Measurements from ENCODE around the gene POSTN.

Gene POSTN, protein sequence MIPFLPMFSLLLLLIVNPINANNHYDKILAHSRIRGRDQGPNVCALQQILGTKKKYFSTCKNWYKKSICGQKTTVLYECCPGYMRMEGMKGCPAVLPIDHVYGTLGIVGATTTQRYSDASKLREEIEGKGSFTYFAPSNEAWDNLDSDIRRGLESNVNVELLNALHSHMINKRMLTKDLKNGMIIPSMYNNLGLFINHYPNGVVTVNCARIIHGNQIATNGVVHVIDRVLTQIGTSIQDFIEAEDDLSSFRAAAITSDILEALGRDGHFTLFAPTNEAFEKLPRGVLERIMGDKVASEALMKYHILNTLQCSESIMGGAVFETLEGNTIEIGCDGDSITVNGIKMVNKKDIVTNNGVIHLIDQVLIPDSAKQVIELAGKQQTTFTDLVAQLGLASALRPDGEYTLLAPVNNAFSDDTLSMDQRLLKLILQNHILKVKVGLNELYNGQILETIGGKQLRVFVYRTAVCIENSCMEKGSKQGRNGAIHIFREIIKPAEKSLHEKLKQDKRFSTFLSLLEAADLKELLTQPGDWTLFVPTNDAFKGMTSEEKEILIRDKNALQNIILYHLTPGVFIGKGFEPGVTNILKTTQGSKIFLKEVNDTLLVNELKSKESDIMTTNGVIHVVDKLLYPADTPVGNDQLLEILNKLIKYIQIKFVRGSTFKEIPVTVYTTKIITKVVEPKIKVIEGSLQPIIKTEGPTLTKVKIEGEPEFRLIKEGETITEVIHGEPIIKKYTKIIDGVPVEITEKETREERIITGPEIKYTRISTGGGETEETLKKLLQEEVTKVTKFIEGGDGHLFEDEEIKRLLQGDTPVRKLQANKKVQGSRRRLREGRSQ

DNA sequence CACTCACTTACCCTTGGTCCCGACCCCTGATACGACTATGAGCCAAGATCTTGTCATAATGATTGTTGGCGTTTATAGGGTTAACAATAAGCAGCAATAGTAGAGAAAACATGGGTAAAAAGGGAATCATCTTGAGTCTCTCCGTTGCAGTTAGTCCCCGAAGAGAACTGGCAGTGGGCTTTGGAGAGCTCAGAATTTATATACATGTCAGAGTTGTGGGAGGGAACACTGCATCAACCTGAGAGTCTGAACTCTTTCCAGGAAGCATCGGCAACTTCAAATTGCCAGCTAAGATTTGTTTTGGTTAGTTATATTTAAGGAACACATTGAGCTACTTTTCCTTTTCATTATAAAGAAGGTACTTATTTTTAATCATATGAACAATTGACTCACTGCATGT is at the start of gene POSTN:
Gene POSTN (minus strand): TSS at position 172 of the 400 bp plus-strand sequence. CDS start 42 bp downstream, at position 130.
- H3K4me1 Mint-ChIP-seq (ENCODE audit: low read depth), result no peaks in the 10 kb centered on the region
- H3K27ac Mint-ChIP-seq, result no peak within 1 kb of the TSS
- H3K9me3 Mint-ChIP-seq, result no peaks in the 10 kb centered on the region
- no peaks in the 10 kb centered on the region for H3K36me3 Mint-ChIP-seq (ENCODE audit: low read depth)
- no peak within 1 kb of the TSS for H3K4me3 Mint-ChIP-seq
- DNase-seq (ENCODE audit: low spot score), result no peak
- no peaks in the 10 kb centered on the region for H3K27me3 Mint-ChIP-seq (ENCODE audit: low read depth)

DNA sequence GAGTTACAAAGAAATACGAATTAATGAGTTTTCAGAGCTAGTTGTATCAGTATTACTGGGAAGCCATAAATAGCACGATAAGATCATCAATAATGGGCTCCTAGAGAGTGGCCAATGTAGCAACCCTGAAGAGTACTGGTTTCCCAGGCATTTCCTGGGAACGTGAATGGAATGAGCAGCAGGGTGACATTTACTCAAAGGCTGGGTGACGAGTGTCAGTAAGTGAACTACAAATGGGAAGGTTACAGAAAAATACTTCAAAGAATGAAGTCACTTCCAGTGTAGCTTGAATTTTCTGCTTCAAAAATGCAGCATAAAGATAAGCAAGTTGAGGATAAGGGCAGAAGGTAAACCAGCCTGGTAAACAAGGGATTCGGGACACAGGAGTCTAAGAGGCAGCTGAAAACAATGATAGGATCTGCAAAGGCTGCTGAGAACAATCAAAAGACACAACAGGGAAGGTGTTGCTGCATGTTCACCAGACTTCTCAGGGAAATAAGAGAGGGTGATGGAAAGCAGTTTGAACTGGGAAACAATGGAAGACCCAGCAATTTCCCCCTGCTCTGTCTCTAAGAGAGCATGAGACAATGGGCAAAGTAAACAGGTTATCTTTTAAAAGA is 48.6 kb upstream of the POSTN start:
- Mint-ChIP-seq H3K9me3 (peaks cover 3% of the 10 kb centered on the region), H3K27me3 (ENCODE audit: low read depth) (no peaks in the 10 kb centered on the region), H3K27ac (no peak overlapping the region), H3K36me3 (ENCODE audit: low read depth) (no peaks in the 10 kb centered on the region), H3K4me1 (ENCODE audit: low read depth) (no peaks in the 10 kb centered on the region), H3K4me3 (no peak overlapping the region)
- no peak for DNase-seq (ENCODE audit: low spot score)

DNA sequence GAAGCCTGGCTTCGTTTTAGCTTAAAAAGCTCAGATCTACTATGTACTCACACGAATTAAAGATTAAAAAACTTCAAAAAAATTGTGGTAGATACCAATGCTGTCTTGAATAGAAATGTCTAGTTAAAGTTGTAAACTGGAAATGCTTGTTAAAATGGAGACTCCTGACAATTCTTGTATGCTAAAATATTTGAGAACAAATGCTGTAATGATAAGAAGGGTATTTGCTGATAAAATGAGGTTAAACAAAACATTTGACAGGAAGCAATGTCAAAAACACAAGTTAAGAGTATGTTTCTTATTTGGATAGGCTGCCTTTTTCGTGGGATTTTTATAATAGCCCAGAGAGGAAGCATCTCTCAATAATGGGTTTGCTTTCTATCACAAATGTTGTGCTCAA is 48.0 kb upstream of the POSTN start:
- no peak overlapping the region for H3K27ac Mint-ChIP-seq
- peaks cover 3% of the 10 kb centered on the region for H3K9me3 Mint-ChIP-seq
- no peaks in the 10 kb centered on the region for H3K27me3 Mint-ChIP-seq (ENCODE audit: low read depth)
- no peaks in the 10 kb centered on the region for H3K36me3 Mint-ChIP-seq (ENCODE audit: low read depth)
- DNase-seq (ENCODE audit: low spot score), result no peak
- no peaks in the 10 kb centered on the region for H3K4me1 Mint-ChIP-seq (ENCODE audit: low read depth)
- H3K4me3 Mint-ChIP-seq, result no peak overlapping the region

DNA sequence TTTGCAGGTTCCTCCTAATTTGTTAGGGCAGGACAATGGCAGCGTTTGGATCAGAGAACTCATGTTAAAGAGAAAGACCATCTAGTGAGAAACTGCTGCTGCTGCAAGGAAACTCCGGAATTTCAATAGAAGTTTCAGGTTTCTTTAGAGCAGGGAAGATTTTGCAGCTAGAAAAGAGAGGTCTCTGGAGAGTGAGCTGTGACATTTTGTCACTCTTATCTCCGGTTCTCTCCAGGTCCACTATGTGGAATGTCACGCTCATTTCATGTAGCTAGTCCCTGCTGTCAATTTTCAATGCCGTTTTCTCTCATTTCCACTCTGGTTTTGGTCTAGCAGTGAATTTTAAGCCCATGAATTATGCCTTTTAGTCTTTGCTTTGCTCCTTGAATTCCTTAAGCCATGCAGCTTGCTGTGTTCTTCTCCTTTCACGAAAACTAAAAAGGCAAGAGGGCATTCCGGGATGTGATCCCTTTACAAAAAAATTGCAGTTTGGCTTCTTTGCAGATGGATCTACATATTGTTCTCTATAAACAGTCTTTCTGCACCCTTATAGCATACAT is 46.7 kb upstream of the POSTN start:
- H3K9me3 Mint-ChIP-seq, result peaks cover 3% of the 10 kb centered on the region
- H3K27ac Mint-ChIP-seq, result no peak overlapping the region
- DNase-seq (ENCODE audit: low spot score), result no peak
- no peak overlapping the region for H3K4me3 Mint-ChIP-seq
- H3K36me3 Mint-ChIP-seq (ENCODE audit: low read depth), result no peaks in the 10 kb centered on the region
- H3K27me3 Mint-ChIP-seq (ENCODE audit: low read depth), result no peaks in the 10 kb centered on the region
- no peaks in the 10 kb centered on the region for H3K4me1 Mint-ChIP-seq (ENCODE audit: low read depth)

DNA sequence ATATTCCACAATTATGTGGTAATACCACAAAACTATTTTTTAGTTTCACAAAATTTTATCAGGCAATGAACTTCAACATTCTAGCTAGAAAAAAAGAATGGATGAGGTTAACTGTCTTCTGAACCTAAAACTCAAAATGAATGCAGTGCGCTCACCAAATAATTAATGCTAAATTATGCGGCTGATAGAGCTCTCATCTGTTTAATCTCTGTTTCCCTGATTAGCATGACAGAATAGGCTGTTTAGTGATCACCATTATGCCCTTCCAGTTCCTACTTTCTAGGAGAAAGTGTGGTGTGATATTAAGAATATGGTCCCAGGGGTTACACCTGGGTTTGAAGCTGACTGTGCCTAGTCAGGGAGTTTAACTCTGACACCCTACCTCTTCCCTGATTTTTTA is 42.8 kb upstream of the POSTN start:
- Mint-ChIP-seq H3K4me1 (ENCODE audit: low read depth) (no peaks in the 10 kb centered on the region), H3K4me3 (no peak overlapping the region), H3K27me3 (ENCODE audit: low read depth) (no peaks in the 10 kb centered on the region), H3K27ac (no peak overlapping the region), H3K36me3 (ENCODE audit: low read depth) (no peaks in the 10 kb centered on the region), H3K9me3 (peaks cover 3% of the 10 kb centered on the region)
- no peak for DNase-seq (ENCODE audit: low spot score)

DNA sequence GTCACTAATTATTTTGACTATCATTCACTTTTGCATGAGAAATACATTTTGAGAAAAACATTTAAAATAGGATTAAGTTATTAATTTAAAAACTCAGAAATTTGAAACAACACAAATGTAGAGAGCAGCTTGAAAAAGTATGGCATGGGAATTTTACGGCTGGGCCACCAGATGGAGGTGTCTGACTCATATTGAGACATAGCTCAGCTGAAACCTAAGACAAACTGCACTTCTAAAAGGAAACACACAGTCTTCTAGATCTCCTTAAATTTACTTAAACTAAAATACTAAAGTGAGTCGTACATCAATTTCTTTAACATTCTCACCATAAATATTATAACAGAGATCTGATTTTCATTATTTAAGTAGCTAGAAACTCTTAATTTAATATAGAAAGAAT is 41.9 kb upstream of the POSTN start:
- H3K36me3 Mint-ChIP-seq (ENCODE audit: low read depth), result no peaks in the 10 kb centered on the region
- DNase-seq (ENCODE audit: low spot score), result no peak
- H3K4me3 Mint-ChIP-seq, result no peak overlapping the region
- H3K27me3 Mint-ChIP-seq (ENCODE audit: low read depth), result no peaks in the 10 kb centered on the region
- H3K9me3 Mint-ChIP-seq, result peaks cover 3% of the 10 kb centered on the region
- no peak overlapping the region for H3K27ac Mint-ChIP-seq
- H3K4me1 Mint-ChIP-seq (ENCODE audit: low read depth), result no peaks in the 10 kb centered on the region

DNA sequence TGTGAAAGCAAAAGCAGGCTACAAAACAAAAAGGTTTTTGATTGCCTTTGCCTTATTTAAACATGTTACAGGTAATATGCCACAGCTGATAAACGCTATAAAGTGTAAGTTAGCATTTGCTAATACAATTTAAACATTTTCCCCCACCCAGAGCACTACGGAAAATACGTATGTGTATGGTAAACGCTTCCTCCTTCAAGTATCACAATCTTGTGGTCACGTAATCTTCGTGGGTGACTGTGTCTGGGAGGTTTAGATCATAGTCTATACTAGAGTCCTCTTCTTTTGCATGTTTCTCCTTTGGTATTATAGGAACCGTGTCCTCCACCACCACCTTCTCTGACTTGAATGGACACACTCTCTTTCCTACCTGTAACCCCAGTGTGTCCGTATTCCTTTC is 38.1 kb upstream of the POSTN start:
- H3K27me3 Mint-ChIP-seq (ENCODE audit: low read depth), result no peaks in the 10 kb centered on the region
- no peak overlapping the region for H3K27ac Mint-ChIP-seq
- H3K9me3 Mint-ChIP-seq, result no peaks in the 10 kb centered on the region
- H3K4me3 Mint-ChIP-seq, result no peak overlapping the region
- H3K36me3 Mint-ChIP-seq (ENCODE audit: low read depth), result no peaks in the 10 kb centered on the region
- no peaks in the 10 kb centered on the region for H3K4me1 Mint-ChIP-seq (ENCODE audit: low read depth)
- no peak for DNase-seq (ENCODE audit: low spot score)

DNA sequence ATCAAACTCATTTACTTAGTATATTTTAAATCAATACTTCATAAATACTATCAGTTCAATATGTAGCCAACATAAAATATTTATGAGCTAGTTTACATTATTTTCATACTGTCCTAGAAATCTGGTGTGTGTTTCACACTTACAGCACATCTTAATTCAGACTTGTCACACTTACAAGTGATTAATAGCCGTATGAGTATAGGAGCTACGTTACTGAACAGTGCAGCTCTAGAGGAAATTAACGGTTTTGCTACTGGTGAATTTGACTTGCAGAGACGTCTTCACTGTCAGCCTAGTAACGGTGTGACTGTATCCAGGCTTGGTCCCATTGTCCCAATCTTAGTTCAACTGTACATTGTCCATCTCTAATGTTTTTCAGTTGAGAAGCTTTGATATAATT is 33.7 kb upstream of the POSTN start:
- H3K4me1 Mint-ChIP-seq (ENCODE audit: low read depth), result no peaks in the 10 kb centered on the region
- H3K36me3 Mint-ChIP-seq (ENCODE audit: low read depth), result no peaks in the 10 kb centered on the region
- H3K9me3 Mint-ChIP-seq, result peaks cover 4% of the 10 kb centered on the region
- H3K27me3 Mint-ChIP-seq (ENCODE audit: low read depth), result no peaks in the 10 kb centered on the region
- no peak for DNase-seq (ENCODE audit: low spot score)
- no peak overlapping the region for H3K4me3 Mint-ChIP-seq
- H3K27ac Mint-ChIP-seq, result no peak overlapping the region

DNA sequence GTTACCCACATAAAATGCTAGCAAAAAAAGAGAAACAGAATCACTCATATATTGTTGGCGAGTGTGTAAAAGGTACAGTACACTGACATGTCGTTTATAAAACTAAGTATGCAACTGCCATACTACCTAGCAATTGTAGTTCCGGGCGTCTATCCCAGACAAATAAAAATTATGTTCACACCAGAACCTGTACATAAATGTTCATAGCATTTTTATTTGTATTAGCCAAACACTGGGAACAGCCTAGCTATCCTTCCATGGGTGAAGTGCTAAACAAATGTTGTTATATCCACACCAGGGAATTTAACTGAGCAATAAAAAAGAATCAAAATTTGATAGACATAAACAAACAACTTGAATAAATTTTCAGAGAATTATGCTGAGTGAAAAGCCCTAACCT is 28.9 kb upstream of the POSTN start:
- H3K27ac Mint-ChIP-seq, result no peak overlapping the region
- no peak overlapping the region for H3K4me3 Mint-ChIP-seq
- no peaks in the 10 kb centered on the region for H3K27me3 Mint-ChIP-seq (ENCODE audit: low read depth)
- no peaks in the 10 kb centered on the region for H3K4me1 Mint-ChIP-seq (ENCODE audit: low read depth)
- H3K36me3 Mint-ChIP-seq (ENCODE audit: low read depth), result no peaks in the 10 kb centered on the region
- peaks cover 4% of the 10 kb centered on the region for H3K9me3 Mint-ChIP-seq
- no peak for DNase-seq (ENCODE audit: low spot score)

DNA sequence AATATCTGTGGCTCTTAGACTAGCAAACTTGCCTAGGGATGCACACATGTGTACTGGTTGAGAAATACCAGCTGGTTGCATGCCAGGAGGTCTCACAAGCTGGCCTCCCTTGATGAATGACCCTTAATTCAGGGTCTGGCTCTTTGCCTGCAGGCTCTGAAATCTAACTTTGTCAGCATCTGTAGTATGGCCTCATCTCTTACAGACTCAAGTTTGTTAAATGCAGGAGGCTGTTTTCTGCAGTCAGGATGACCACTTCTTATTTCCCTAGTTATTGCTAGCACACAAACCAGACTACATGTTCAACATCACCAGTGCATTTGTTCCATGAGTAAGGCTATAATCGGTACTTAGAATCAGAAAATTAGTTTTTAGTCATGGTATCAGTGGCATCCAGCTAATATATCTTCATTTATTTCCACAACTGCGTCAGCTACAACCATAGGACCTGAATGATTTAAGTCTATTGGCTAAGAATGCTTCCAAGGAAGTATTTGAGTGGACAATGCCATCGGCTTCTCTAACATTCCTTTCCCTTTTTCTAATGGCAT is 23.3 kb upstream of the POSTN start:
- Mint-ChIP-seq H3K4me3 (no peak overlapping the region), H3K9me3 (peaks cover 10% of the 10 kb centered on the region), H3K36me3 (ENCODE audit: low read depth) (no peaks in the 10 kb centered on the region), H3K4me1 (ENCODE audit: low read depth) (no peaks in the 10 kb centered on the region), H3K27ac (no peak overlapping the region), H3K27me3 (ENCODE audit: low read depth) (no peaks in the 10 kb centered on the region)
- no peak for DNase-seq (ENCODE audit: low spot score)

DNA sequence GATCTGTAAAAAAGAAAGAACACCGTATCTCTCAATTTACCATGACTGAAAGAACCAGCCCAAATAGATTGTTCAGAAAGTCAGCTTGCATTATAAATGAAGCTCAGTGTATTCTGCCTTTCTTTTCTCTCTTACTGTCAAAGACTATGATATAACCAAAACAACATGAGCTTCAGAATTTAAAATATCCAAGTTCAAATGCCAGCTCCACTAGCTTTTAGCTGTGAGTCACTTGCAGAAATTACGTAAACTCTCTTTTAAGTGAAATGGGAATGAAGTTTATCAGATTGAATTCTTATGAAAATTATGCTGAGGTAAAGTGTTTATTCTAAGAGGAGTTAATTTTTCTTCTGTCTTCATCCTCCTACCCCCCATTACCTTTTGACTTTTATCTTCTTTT is 20.0 kb upstream of the POSTN start:
- no peaks in the 10 kb centered on the region for H3K36me3 Mint-ChIP-seq (ENCODE audit: low read depth)
- H3K4me3 Mint-ChIP-seq, result no peak overlapping the region
- H3K27me3 Mint-ChIP-seq (ENCODE audit: low read depth), result no peaks in the 10 kb centered on the region
- peaks cover 10% of the 10 kb centered on the region for H3K9me3 Mint-ChIP-seq
- no peaks in the 10 kb centered on the region for H3K4me1 Mint-ChIP-seq (ENCODE audit: low read depth)
- no peak overlapping the region for H3K27ac Mint-ChIP-seq
- no peak for DNase-seq (ENCODE audit: low spot score)

DNA sequence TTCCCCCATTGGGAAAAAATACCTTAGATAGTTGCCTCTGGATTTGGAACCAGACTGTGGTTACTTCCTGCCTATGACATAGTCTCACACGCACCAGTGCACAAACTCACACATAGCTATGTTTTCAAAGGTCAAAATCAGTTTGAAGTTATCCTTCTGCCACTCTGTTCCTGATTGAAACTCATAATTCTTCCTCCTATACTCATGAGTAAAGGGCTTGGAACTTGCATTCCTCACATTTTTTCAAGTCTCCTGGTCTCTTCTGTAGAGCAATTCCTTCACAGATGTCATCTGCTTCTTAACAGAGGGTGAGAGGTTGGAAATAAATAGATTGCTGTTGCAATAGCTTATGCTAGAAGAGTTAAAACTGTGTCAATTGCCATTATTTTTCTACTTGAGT is 18.6 kb upstream of the POSTN start:
- Mint-ChIP-seq H3K9me3 (peaks cover 10% of the 10 kb centered on the region), H3K36me3 (ENCODE audit: low read depth) (no peaks in the 10 kb centered on the region), H3K4me1 (ENCODE audit: low read depth) (no peaks in the 10 kb centered on the region), H3K4me3 (no peak overlapping the region), H3K27me3 (ENCODE audit: low read depth) (no peaks in the 10 kb centered on the region), H3K27ac (no peak overlapping the region)
- DNase-seq (ENCODE audit: low spot score), result no peak

DNA sequence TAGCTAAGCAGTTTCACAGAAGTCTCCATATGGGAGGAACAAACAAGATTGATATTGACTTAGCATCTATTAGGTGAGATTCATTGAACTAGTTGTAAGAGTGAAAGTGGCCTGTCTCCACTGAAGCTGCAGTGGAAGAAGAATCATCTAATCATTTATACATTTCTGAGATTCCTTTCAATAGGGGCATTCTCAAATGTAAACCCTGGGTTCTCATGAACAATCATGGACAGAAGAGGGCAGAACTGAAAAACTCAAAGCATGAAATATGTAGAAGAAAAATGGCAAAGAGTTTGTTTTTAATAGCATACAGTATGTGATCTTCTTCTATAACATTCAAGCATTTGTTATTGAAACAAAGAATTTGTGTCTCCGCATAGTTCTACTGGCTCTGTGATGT is 17.6 kb upstream of the POSTN start:
- no peaks in the 10 kb centered on the region for H3K36me3 Mint-ChIP-seq (ENCODE audit: low read depth)
- H3K9me3 Mint-ChIP-seq, result peaks cover 9% of the 10 kb centered on the region
- no peaks in the 10 kb centered on the region for H3K4me1 Mint-ChIP-seq (ENCODE audit: low read depth)
- no peaks in the 10 kb centered on the region for H3K27me3 Mint-ChIP-seq (ENCODE audit: low read depth)
- H3K4me3 Mint-ChIP-seq, result no peak overlapping the region
- no peak overlapping the region for H3K27ac Mint-ChIP-seq
- no peak for DNase-seq (ENCODE audit: low spot score)

DNA sequence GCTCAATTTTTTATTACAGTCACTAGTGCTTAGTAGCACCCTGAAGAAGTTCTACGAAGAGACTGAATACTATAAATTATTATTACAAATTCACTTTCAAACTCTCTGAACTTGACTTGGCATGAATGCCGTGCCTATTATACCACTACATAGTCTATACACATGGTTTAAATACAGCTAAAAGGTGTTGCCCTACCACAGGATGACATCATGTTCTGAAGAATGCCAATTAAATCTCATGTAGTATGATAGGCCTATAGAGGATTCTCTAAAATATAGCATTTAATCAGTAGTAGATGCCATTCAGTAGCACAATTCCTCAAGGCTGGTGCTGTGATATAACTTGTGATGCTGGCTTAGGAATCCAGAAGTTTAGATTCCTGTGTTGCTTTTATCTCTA is 16.7 kb upstream of the POSTN start:
- DNase-seq (ENCODE audit: low spot score), result no peak
- H3K27me3 Mint-ChIP-seq (ENCODE audit: low read depth), result no peaks in the 10 kb centered on the region
- H3K4me1 Mint-ChIP-seq (ENCODE audit: low read depth), result no peaks in the 10 kb centered on the region
- H3K36me3 Mint-ChIP-seq (ENCODE audit: low read depth), result no peaks in the 10 kb centered on the region
- no peak overlapping the region for H3K4me3 Mint-ChIP-seq
- H3K27ac Mint-ChIP-seq, result no peak overlapping the region
- peaks cover 3% of the 10 kb centered on the region for H3K9me3 Mint-ChIP-seq

Measured in T-helper 2 cell treated with Interferon-gamma antibody and Interleukin-4, amounts not matched to agents 5 μg/mL and 100 μg/mL, for 36 hours (primary cell).